ENCODE measurements around the gene NFAM1.

NFAM1 gene

GRCh38 chr22:42365942-42366695, 66.1 kb downstream of the NFAM1 start:
- in situ Hi-C loops (cut with MboI; ENCODE audit: low sequenced_read_pairs) = no loop called here

DNA sequence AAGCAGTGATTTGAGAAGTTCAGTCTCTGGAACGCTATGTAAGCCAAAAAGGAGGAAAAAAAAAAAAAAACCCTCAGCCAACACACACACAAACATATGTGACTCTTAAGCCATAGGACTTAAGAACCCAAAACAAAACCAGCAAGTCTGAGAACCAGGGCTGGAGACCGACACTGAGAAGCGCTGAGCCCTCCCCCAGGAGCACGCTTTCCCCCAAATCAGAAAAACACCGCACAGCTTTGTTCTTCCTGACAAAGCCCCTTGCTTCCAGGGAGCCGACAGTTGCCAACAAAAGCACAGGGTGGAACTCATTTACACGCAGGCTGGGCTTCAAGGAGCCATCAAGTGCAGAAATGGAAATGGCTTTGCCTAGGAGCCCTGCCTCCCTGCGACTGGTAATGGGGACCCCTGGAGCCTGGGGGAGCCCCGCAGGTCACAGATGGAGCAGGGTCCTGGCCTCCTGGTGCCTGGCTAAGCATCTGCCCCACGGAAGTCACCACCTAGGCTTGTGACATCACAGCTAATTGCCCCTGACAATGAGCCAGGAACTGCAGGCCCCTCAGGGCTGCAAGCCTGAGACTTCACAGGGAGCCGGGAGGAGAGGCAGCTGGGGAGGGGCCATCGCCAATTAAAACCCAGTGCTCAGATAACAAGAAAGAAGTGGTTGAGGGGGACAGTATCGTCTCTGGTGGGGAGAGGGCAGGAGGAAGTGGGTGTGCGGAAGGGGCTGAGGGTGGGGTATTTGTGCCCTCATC, 66.9 kb downstream of the NFAM1 start:
- in situ Hi-C loops (cut with MboI; ENCODE audit: low sequenced_read_pairs) = no loop called here

GRCh38 chr22:42364604-42365110, 67.5 kb downstream of the NFAM1 start:
- in situ Hi-C loops (cut with MboI; ENCODE audit: low sequenced_read_pairs) = no loop called here

- in situ Hi-C loops (cut with MboI; ENCODE audit: low sequenced_read_pairs) = no loop called here
These were observed 68.3 kb downstream of the NFAM1 start for GRCh38 chr22:42363892-42364291.

- in situ Hi-C loops (cut with MboI; ENCODE audit: low sequenced_read_pairs) = no loop called here
These were observed 70.7 kb downstream of the NFAM1 start for GRCh38 chr22:42361523-42361922.

DNA sequence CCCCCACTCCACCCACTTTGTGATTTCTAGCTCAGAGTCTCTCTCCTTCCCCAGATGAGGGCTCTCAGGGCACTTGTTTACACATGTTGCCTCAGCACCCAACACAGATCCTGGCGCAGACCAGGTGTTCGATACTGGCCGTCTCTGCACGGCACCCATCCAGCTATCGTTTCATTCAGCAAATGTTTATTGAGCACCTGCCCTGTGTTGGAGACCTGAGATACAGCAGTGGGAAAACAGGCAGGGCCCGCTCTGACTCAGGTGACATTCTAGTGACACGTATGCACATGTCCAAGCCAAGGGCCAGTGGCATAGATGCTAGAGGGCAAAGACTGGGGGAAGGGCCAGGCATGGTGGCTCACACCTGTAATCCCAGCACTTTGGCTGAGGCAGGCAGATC, 71.9 kb downstream of the NFAM1 start:
- in situ Hi-C loops (cut with MboI; ENCODE audit: low sequenced_read_pairs) = no loop called here

GRCh38 chr22:42358643-42359558, 73.3 kb downstream of the NFAM1 start:
- in situ Hi-C loops (cut with MboI; ENCODE audit: low sequenced_read_pairs) = no loop called here

DNA sequence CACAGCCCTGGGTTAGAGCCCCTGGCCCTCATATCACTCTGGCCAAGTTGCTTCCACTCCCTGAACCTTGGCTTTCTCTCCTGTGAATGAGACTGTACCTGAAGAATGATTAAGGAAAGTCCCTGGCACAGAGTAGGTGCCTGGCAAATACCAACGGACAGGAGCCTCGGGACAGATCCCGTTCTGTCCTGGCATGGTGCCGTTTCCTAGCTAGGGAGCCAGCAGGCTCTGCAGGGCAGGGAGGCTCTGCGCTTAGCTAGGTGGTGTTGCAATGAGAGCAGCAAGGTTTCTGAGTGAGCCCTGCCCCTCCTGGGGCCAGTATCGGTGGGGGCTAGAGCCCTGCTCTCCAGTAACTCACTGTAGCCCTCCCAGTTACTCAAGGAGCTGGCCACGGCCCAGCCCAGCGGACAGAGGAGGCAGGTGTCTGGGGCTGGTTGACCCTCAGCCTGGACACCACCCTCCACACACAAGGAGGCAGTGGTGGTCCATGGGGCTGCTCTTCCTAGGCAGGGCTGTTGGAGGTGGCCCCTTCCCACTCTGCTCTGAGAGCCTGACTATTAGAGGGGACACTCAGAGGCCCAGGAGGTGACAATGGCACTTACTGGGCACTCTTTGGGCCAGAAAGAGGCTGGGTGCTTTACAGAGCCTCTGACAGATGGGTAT, 74.4 kb downstream of the NFAM1 start:
- in situ Hi-C loops (cut with MboI; ENCODE audit: low sequenced_read_pairs) = no loop called here

- in situ Hi-C loops (cut with MboI; ENCODE audit: low sequenced_read_pairs) = no loop called here
These were observed 75.0 kb downstream of the NFAM1 start for GRCh38 chr22:42357221-42357620.

DNA sequence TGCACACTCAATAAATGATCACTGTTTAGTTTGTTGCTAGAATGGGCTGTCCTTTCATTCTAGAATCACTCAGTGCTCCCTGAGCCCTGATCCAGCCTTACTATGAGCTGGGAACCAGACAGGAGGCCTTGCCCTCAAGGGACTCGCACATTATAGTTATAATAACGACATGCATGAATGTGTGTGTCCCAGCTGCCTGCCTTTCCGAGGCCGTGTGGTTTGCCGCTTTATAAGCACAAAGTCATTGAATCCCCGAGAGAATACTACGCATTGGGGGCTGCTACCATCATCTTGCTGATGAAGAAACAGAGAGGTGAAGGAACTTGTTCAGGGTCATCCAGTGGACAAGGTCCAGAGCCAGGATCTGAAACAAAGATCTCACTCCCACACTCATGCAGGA, 75.7 kb downstream of the NFAM1 start:
- in situ Hi-C loops (cut with MboI; ENCODE audit: low sequenced_read_pairs) = no loop called here

DNA sequence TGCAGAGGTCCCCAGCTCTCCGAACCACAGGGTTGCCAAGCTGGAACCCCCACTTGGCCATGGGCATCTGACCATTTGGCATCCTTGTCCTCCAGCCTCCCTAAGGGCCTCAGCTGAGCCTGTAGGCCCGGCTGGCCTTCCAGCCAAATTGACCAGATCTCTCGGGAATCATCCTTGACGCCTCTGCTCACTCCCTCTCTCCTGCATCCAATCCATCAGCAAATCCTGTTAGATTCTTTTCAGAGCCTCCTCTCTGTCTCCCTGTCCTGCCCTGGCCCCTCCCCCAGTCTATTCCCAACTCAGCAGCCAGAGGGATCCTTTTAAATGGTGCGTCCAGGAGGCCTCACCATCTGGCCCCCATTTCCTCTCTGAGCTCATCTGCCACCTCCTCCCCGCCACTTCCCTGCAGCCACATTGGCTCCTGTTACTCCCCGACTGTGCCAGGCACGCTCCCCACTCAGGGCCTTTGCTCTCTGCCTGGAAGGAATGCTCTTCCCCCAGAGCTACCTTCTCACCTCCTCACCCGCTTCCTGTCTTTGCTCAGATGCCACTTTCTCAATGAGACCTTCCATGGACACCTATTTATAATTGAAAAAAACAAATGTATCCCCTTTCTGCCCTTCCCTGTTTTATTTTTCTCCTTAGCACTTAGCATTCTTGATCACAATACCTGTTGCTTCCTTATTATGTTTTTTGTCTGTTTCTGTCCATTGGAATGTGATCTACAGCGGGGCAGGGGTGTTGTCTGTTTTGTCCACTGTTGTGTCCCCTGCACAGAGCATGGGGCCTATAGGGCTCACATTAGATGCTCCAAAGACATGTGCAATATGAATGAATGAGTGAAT, 78.1 kb downstream of the NFAM1 start:
- in situ Hi-C loops (cut with MboI; ENCODE audit: low sequenced_read_pairs) = no loop called here

DNA sequence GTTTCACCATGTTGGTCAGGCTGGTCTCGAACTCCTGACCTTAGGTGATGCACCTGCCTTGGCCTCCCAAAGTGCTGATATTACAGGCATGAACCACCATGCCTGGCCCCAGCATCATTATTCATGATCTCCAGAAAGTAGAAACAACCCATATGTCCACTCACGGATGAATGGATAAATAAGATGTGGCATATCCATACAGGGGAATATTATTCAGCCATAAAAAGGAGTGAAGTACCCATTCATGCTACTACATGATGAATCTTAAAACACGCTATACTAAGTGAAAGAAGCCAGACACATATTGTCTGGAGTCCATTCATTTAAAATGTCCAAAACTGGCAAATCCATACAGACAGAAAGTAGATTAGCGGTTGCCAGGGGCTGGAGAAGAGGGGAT, 81.8 kb downstream of the NFAM1 start:
- in situ Hi-C loops (cut with MboI; ENCODE audit: low sequenced_read_pairs) = no loop called here

DNA sequence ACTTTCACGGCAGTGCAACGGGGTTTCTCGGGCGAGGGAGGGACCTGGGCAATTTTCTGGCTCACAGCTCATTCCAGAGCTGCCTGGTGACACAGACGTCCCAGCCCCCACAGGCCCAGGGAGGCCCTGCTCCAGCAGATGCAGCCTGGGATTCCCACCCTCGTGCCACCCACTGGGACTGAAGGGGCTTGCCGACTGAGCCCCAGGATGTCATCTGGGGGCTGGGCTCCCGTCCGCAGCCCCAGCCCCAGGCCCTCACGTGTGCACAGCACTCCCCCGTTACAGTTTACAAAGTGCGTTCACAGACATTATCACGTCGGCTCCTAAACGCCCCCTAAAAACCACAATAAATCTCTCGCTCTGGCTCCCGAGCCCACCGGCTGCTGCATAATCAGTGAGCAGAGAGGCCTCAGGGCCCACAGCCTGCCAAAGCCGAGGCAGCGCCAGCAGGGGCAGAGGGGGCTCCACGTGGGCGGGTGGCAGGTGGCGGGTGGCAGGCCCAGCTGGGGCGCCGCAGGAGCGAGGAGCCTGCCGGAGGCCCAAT, 84.8 kb downstream of the NFAM1 start:
- in situ Hi-C loops (cut with MboI; ENCODE audit: low sequenced_read_pairs) = no loop called here

DNA sequence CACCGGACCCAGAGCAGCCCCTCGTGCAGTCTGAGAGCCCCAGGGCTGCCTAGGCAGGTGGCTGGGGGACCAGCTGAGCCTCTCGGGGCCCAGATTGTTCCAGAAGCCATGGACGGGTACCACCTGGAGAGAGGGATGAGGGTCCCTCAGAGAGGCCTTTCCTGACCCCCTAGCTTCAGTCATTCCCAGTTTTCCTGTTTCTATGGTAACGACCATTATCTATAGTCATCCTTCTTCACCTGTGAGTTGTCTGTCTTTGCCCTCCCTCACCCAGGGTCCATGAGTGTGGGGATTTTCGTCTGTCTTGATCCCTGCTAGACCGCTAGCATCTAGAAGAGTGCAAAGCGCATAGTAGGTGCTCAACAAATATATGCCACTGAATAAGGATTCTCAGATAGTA, 85.5 kb downstream of the NFAM1 start:
- in situ Hi-C loops (cut with MboI; ENCODE audit: low sequenced_read_pairs) = no loop called here

DNA sequence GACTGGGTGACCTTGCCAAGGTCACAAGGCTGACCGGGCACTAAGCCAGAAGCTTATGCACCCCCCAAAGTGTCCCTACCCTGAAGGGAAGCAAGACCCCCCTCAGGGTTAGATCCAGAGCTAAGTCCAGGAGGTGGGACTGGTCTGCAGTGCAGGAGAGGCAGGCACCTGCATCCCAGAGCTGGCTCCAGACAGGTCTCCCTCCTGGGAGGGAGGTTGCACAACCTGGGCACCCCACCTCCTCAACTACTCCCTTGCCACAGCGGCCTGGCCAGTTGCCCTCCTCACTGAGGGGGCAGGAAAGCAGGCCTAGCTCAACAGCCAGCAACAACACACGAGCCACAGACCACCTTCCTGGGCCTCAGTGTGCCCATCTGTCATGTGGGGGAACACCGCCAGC, 86.7 kb downstream of the NFAM1 start:
- in situ Hi-C loops (cut with MboI; ENCODE audit: low sequenced_read_pairs) = no loop called here

DNA sequence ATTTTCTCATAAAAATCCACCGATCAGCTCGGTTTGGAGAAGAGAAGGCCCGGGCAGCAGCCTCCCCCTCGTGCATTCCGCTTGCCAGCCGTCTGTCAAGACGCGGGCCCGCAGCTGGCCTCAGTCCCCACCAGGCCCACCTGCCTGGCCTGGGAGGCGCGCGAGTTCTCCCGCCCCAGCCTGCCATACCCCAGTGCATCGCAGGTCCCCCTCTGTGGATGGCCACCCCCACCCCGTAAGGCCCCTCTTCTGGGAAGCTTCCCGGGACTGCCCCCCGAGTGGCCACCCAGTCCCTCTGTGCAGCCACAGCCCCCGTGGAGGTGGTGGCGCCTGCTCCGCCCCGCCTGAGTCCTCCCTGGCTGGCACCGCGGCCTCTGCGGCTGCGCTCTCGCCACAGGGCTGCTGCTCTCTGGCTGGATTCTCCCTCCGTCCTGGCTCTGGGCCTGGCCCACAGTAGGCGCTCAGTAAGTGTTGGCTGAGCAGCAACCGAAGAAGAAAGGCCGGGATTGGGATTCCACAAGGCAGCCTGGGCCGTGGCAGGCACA, 87.8 kb downstream of the NFAM1 start:
- in situ Hi-C loops (cut with MboI; ENCODE audit: low sequenced_read_pairs) = no loop called here

- in situ Hi-C loops (cut with MboI; ENCODE audit: low sequenced_read_pairs) = no loop called here
These were observed 88.6 kb downstream of the NFAM1 start for GRCh38 chr22:42343531-42344081.

- in situ Hi-C loops (cut with MboI; ENCODE audit: low sequenced_read_pairs) = no loop called here
These were observed 89.1 kb downstream of the NFAM1 start for GRCh38 chr22:42343121-42343454.
